Measurements from ENCODE around the gene HTR6.

DNA sequence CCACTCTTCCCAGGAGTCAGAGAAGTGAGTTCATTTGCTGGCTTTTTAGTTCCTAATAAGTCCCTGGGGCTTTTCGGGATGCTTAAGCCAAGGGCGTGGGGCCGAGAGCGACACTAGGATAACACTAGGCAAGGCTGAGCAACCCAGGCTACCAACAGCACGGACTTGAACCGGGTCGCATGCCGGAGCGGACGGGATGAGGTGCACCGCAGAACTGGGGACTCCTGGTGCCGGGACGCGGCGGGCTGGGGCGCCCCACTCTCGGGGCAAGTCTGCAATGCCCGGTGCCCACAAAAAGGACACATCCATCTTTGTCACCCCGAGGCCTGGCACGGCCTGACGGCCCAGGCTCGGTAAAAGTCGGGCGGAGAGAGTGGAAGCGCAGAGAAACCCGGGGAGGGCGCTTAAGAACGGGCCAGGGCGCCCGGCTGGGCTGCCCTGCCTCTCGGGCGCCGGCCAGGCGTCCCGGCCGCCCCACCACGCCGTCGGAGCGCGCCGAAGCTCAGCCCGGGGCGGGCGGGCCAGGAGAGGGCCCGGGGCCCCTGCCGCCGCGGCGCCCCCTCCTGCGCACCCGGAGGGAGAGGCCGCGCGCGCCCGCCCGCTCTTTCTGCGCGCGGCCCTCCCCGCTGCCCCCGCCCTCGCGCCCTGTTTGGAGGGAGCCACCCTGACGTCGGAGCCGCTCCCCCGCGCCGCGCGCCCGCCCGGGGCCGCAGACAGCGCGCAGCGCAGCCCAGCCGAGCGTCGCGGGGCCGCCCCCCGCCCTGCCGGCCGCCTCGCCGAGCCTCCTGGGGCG, 20.9 kb upstream of the HTR6 start, which contains the start of gene NBL1:
- TF ChIP-seq, protein P1, sequence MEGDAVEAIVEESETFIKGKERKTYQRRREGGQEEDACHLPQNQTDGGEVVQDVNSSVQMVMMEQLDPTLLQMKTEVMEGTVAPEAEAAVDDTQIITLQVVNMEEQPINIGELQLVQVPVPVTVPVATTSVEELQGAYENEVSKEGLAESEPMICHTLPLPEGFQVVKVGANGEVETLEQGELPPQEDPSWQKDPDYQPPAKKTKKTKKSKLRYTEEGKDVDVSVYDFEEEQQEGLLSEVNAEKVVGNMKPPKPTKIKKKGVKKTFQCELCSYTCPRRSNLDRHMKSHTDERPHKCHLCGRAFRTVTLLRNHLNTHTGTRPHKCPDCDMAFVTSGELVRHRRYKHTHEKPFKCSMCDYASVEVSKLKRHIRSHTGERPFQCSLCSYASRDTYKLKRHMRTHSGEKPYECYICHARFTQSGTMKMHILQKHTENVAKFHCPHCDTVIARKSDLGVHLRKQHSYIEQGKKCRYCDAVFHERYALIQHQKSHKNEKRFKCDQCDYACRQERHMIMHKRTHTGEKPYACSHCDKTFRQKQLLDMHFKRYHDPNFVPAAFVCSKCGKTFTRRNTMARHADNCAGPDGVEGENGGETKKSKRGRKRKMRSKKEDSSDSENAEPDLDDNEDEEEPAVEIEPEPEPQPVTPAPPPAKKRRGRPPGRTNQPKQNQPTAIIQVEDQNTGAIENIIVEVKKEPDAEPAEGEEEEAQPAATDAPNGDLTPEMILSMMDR (IDR thresholded peaks at IDR 0.05; ENCODE audit: low read length), result no peak
- TF ChIP-seq EZH2 (optimal IDR thresholded peaks at IDR 0.05; ENCODE audit: low read depth, low read length) (peak; percentile 53), EZH2phosphoT487 (IDR thresholded peaks at IDR 0.05; ENCODE audit: low read length) (no peak)

Data from MM.1S (cell line).